Measurements from ENCODE around the gene CACNB2. TPM values are rescaled to one million over a fixed set of nuclear protein-coding genes. Genes with fewer than 3 reads are reported as not detected.

CACNB2 gene
- total and polyA plus RNA-seq, 12 donors, result 4.3 to 82.3 (median 12.9) TPM

DNA sequence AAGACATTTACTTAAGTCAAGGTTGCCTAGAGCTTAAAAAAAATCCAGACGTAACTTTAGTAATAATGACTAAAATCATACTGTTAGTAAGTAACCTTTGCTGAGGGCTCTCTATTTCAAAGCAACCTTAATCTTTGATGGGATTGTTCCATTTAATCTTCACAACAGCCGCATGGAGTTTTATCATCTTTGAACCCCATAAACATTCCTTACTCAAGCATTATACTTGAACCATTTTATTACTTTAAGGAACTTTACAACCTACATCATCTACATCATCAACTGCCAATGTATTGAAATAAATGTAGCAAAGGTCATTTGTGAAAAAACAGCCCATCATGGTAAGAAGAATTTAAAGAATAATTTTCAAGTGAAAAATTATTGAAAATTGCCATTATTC, 22.9 kb upstream of the CACNB2 start:
- intact Hi-C loops (cut with DNase I), result no loop called here
- TF ChIP-seq POLR2A (IDR thresholded peaks at IDR 0.05), result no peak
- TF ChIP-seq, protein P1, sequence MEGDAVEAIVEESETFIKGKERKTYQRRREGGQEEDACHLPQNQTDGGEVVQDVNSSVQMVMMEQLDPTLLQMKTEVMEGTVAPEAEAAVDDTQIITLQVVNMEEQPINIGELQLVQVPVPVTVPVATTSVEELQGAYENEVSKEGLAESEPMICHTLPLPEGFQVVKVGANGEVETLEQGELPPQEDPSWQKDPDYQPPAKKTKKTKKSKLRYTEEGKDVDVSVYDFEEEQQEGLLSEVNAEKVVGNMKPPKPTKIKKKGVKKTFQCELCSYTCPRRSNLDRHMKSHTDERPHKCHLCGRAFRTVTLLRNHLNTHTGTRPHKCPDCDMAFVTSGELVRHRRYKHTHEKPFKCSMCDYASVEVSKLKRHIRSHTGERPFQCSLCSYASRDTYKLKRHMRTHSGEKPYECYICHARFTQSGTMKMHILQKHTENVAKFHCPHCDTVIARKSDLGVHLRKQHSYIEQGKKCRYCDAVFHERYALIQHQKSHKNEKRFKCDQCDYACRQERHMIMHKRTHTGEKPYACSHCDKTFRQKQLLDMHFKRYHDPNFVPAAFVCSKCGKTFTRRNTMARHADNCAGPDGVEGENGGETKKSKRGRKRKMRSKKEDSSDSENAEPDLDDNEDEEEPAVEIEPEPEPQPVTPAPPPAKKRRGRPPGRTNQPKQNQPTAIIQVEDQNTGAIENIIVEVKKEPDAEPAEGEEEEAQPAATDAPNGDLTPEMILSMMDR (IDR thresholded peaks at IDR 0.05), result no peak
- H3K27me3 ChIP-seq, result no peaks in the 10 kb centered on the region
- no peaks in the 10 kb centered on the region for H3K4me1 ChIP-seq (replicated peaks in 1 of 2)
- no peak overlapping the region for H3K27ac ChIP-seq
- no peak overlapping the region for H3K4me3 ChIP-seq
- DNase-seq, result no peak
- WGBS, 4 donors, result 74 to 81% (median 76%) methylated on average over 2 of the region's 2 CpGs
- no peaks in the 10 kb centered on the region for H3K9me3 ChIP-seq (replicated peaks in 1 of 3)
- no peaks in the 10 kb centered on the region for H3K36me3 ChIP-seq (replicated peaks in 1 of 2)

DNA sequence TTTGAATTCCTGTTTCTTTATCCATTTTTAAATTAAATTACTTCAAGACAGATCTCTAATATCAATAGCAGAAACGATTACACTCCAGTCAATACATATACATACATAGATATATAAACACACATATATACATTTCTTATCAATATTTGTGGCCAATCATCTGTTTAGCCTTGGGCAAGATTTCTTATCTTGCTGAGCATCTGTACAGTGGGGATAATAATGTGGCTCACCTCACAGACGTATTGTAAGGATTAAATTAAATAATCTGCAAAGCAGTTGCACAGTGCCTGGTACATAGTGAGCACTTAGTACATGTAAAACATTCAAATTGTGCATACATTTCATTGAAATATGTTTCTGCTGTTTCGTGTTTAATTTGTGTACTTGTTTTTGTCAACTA, 17.5 kb upstream of the CACNB2 start:
- no peak for DNase-seq
- no peaks in the 10 kb centered on the region for H3K4me1 ChIP-seq (replicated peaks in 1 of 2)
- intact Hi-C loops (cut with DNase I), result no loop called here
- H3K36me3 ChIP-seq (replicated peaks in 1 of 2), result no peaks in the 10 kb centered on the region
- H3K9me3 ChIP-seq (replicated peaks in 1 of 3), result no peaks in the 10 kb centered on the region
- TF ChIP-seq, protein P1 (IDR thresholded peaks at IDR 0.05), result no peak
- WGBS, 4 donors, result 72 to 77% (median 76%) methylated on average over 3 of the region's 3 CpGs
- no peak overlapping the region for H3K27ac ChIP-seq
- no peaks in the 10 kb centered on the region for H3K27me3 ChIP-seq
- H3K4me3 ChIP-seq, result no peak overlapping the region

DNA sequence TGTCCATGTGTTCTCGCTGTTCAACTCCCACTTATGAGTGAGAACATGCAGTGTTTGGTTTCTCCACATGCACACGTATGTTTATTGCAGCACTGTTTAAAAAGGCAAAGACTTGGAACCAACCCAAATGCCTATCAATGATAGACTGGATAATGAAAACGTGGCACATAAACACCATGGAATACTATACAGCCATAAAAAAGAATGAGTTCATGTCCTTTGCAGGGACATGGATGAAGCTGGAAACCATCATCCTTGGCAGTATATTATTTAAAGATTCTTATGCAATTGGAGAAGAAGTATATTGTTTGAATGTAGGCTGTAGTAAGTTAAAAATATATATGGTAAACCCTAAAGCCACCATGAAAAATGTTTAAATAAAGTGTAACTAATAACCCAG, 7.2 kb upstream of the CACNB2 start:
- Histone ChIP-seq H3K36me3 (replicated peaks in 1 of 2) (no peaks in the 10 kb centered on the region), H3K4me1 (replicated peaks in 1 of 2) (no peaks in the 10 kb centered on the region), H3K27me3 (no peaks in the 10 kb centered on the region), H3K9me3 (replicated peaks in 1 of 3) (no peaks in the 10 kb centered on the region), H3K27ac (no peak overlapping the region), H3K4me3 (no peak overlapping the region)
- WGBS, 4 donors, result 85 to 93% (median 90%) methylated on average over 3 of the region's 3 CpGs
- no peak for TF ChIP-seq POLR2A (IDR thresholded peaks at IDR 0.05)
- TF ChIP-seq, protein P1 (IDR thresholded peaks at IDR 0.05), result no peak
- intact Hi-C loops (cut with DNase I), result no loop called here
- DNase-seq, result no peak

DNA sequence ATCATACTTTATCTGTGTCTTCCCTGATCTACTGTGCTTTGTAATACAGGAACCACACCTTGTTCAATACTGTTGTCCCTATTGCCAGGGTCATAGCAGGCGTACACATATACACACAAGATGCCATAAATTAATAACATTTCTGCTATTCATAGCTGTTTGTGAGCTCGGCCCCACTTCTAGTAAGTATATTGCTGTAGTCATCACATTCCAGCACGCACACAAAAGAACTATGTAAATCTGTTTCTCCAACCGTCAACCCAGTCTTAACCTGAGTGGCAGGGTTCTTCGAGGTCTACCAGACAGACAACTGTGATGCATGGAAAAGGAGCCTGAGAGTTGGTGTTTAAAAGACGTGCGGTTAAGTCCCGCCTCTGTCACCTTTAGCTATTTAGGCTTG, 5.7 kb upstream of the CACNB2 start:
- 81 to 89% (median 83%) methylated on average over 8 of the region's 8 CpGs for WGBS, 4 donors
- Histone ChIP-seq H3K27me3 (peaks cover 3% of the 10 kb centered on the region), H3K4me3 (no peak overlapping the region), H3K27ac (no peak overlapping the region), H3K36me3 (replicated peaks in 1 of 2) (no peaks in the 10 kb centered on the region), H3K9me3 (replicated peaks in 1 of 3) (no peaks in the 10 kb centered on the region), H3K4me1 (replicated peaks in 1 of 2) (no peaks in the 10 kb centered on the region)
- intact Hi-C loops (cut with DNase I), result no loop called here
- no peak for DNase-seq
- TF ChIP-seq, protein P1 (IDR thresholded peaks at IDR 0.05), result no peak

All from adrenal gland (tissue), 12 donors.